NCI-H2196 (cell line): ENCODE data around the gene C17orf50.

ENCODE experiments used
- DNase-seq: peaks from one replicate; lab custom pipeline; 2025; ENCODE audit not compliant: unreplicated experiment; lab: John Stamatoyannopoulos, UW

The C17orf50 gene

DNA sequence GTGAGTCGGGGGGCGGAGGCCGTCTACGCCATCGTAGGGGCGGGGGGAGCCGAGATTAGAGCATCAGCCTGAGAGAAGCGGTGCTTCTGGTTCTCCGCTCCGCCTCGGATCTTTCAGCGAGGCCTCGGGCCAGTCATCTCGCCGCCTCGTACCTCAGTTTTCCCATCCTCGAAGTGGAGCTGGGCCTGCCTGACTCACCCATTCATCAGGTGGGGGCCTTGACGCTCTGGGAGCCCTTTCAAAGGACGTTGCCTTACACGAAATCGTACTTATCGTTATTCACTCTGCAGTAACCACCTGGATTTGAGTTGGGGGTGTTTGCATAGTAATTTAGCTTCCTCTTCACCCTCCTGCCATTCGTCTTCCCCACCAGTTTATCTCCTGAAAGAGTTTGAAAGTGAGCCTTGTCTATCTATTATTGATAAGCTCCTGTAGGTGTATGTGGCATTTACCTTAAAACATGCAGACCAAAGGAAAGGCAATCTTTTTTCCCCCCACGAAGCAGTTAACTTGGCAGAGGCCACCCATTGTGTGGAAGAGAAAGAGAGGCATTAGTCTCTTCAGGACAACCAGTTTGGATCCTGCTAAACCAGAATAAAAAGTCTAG lies 49.3 kb downstream of the C17orf50 start:
- no peak for DNase-seq

DNA sequence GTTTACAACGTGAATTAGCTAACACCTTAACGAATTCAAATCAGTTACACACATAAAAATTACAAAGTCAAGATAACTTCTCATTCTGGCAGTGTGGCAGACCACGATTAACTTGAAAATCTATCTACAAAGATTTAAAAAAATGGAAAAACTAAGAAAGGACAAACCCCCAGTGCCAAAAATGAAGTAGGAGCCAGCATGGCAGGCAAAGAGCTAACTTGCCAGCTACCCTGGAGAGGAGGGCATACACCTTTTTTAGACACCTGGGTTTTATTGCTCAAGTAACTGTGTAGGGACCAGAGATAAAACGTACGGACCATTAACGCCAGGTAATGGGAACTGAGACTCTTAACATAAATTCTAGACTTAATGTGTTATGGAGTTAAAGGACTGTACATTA lies 51.1 kb downstream of the C17orf50 start:
- DNase-seq: no peak

DNA sequence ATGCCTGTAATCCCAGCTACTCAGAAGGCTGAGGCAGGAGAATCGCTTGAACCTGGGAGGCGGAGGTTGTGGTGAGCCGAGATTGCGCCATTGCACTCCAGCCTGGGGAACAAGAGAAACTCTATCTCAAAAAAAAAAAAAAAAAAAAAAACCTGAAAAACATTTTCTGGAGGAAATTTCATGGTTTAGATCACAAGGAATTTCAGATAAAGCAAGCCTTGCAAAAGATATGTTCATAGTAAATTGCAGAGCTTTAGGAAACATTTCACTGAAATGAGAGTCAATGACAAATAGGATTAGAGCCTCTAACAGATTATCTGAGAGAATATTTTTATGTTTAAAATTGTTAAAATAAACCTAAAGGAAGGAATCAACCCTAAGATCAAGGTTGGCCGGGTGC lies 51.8 kb downstream of the C17orf50 start:
- DNase-seq: no peak
